ENCODE data around the gene APOBEC3B.
"Not testable (repeated sequence)": the region's sequence is repeated elsewhere in the genome, so short reads cannot be mapped to it uniquely, and the experiment has no call there.

Gene APOBEC3B

GRCh38 chr22:38981992-38982927 lies at the start of gene APOBEC3B:
Gene APOBEC3B (plus strand): TSS chr22:38982347. CDS start chr22:38982454, 107 bp downstream.
- DNase-seq = peak; percentile 29 to 41

- no peak for DNase-seq
Observed at GRCh38 chr22:38935023-38935422, 47.1 kb upstream of the APOBEC3B start.

GRCh38 chr22:38935616-38936015 lies 46.5 kb upstream of the APOBEC3B start:
- no peak for DNase-seq

- no peak for DNase-seq
Observed at GRCh38 chr22:38936562-38936961, 45.6 kb upstream of the APOBEC3B start.

- no peak for DNase-seq
Observed at GRCh38 chr22:38937036-38937435, 45.1 kb upstream of the APOBEC3B start.

- no peak for DNase-seq
Observed at GRCh38 chr22:38937541-38937940, 44.6 kb upstream of the APOBEC3B start.

GRCh38 chr22:38938221-38938620 lies 43.9 kb upstream of the APOBEC3B start:
- no peak for DNase-seq

- no peak for DNase-seq
Observed at GRCh38 chr22:38938925-38939324, 43.2 kb upstream of the APOBEC3B start.

GRCh38 chr22:38940811-38941384 lies 41.2 kb upstream of the APOBEC3B start:
- no peak for DNase-seq

- peak; percentile 58 to 61 for DNase-seq
Observed at GRCh38 chr22:38941488-38941987, 40.6 kb upstream of the APOBEC3B start.

- no peak for DNase-seq
Observed at GRCh38 chr22:38942702-38943101, 39.4 kb upstream of the APOBEC3B start.

- DNase-seq = no peak
Observed at GRCh38 chr22:38943201-38943600, 38.9 kb upstream of the APOBEC3B start.

GRCh38 chr22:38943882-38944281 lies 38.3 kb upstream of the APOBEC3B start:
- DNase-seq = no peak

GRCh38 chr22:38944653-38945052 lies 37.5 kb upstream of the APOBEC3B start:
- DNase-seq = no peak

GRCh38 chr22:38945706-38946338 lies 36.3 kb upstream of the APOBEC3B start:
- DNase-seq = not testable (repeated sequence)

- DNase-seq = no peak
Observed at GRCh38 chr22:38946771-38947170, 35.4 kb upstream of the APOBEC3B start.

- DNase-seq = no peak
Observed at GRCh38 chr22:38947321-38948140, 34.6 kb upstream of the APOBEC3B start.

- DNase-seq = no peak
Observed at GRCh38 chr22:38948181-38948940, 33.8 kb upstream of the APOBEC3B start.

GRCh38 chr22:38949889-38950405 lies 32.2 kb upstream of the APOBEC3B start:
- no peak for DNase-seq

GRCh38 chr22:38950527-38951295 lies 31.4 kb upstream of the APOBEC3B start:
- no peak for DNase-seq

- no peak for DNase-seq
Observed at GRCh38 chr22:38951734-38952133, 30.4 kb upstream of the APOBEC3B start.
